Upper lobe of right lung (tissue), 1 donor: ENCODE data around the gene NDUFV2. TPM values are rescaled to one million over a fixed set of nuclear protein-coding genes. Genes with fewer than 3 reads are reported as not detected.
"Not testable (repeated sequence)": the region's sequence is repeated elsewhere in the genome, so short reads cannot be mapped to it uniquely, and the experiment has no call there.

Source experiments
- ATAC-seq: fragments of 200-7000 bp; cut with Tn5 transposase; one replicate; pipeline ENCODE4 v1.9.1; 2020; ENCODE audit warnings: mild to moderate bottlenecking, moderate library complexity
- DNase-seq: peaks from one replicate; pipeline ENCODE4 v3.0.0-alpha.2; 2020
- H3K27ac ChIP-seq: fragments of 200-600 bp; one replicate; pipeline ENCODE4 v1.8.0; 2022
- H3K27me3 ChIP-seq: fragments of 200-600 bp; one replicate; pipeline ENCODE4 v1.8.0; 2022; ENCODE audit warnings: mild to moderate bottlenecking
- H3K36me3 ChIP-seq: fragments of 200-600 bp; one replicate; pipeline ENCODE4 v1.8.0; 2022
- H3K4me1 ChIP-seq: fragments of 200-600 bp; one replicate; pipeline ENCODE4 v1.8.0; 2022
- H3K4me3 ChIP-seq: fragments of 200-600 bp; one replicate; pipeline ENCODE4 v1.8.0; 2022; ENCODE audit warnings: mild to moderate bottlenecking
- H3K9me3 ChIP-seq: fragments of 200-600 bp; one replicate; pipeline ENCODE4 v1.8.0; 2022
- CTCF ChIP-seq: fragments of 200-600 bp; IDR thresholded peaks from one replicate; pipeline ENCODE4 v1.8.0; 2022; ENCODE audit warnings: antibody characterized with exemption
- intact Hi-C: fragments of 100-400 bp; cut with DNase I; formaldehyde crosslinking; loops from one replicate; pipeline ENCODE4 v1.11.0; 2022
- total RNA-seq: library from RNA; stranded (reverse); fragmentation: NEBNext Ultra II Directional; extraction: Animal tissue kit (Norgen Biotek cat#: 25700); gene quantifications from one replicate; pipeline ENCODE4 v1.2.1, GENCODE V29; 2021
- donor health status: DM: no; HTN: yes; CAD: no; lungs with severe emphysema.

The NDUFV2 gene
- total RNA-seq, 1 donor from 2014 or later: 106 TPM

- Histone ChIP-seq H3K27me3 (no peaks in the 10 kb centered on the region), H3K27ac (no peak overlapping the region), H3K4me3 (no peak overlapping the region), H3K36me3 (no peaks in the 10 kb centered on the region), H3K9me3 (no peaks in the 10 kb centered on the region), H3K4me1 (peaks cover 4% of the 10 kb centered on the region)
- intact Hi-C loops: no loop called here
- no peak for DNase-seq
- TF ChIP-seq CTCF: no peak
- no peak for ATAC-seq
Observed at GRCh38 chr18:9090578-9090977, 11.9 kb upstream of the NDUFV2 start.

GRCh38 chr18:9091066-9091476 lies 11.4 kb upstream of the NDUFV2 start:
- Histone ChIP-seq H3K9me3 (no peaks in the 10 kb centered on the region), H3K27ac (no peak overlapping the region), H3K4me1 (peaks cover 4% of the 10 kb centered on the region), H3K4me3 (no peak overlapping the region), H3K27me3 (no peaks in the 10 kb centered on the region), H3K36me3 (no peaks in the 10 kb centered on the region)
- no peak for TF ChIP-seq CTCF
- ATAC-seq: no peak
- intact Hi-C loops: no loop called here
- no peak for DNase-seq

- H3K9me3 ChIP-seq: no peaks in the 10 kb centered on the region
- H3K4me1 ChIP-seq: peaks cover 4% of the 10 kb centered on the region
- H3K27ac ChIP-seq: peak overlapping the region; percentile 32
- TF ChIP-seq CTCF: no peak
- no peak overlapping the region for H3K4me3 ChIP-seq
- no peaks in the 10 kb centered on the region for H3K36me3 ChIP-seq
- intact Hi-C loops: no loop called here
- ATAC-seq (peak; percentile 81), DNase-seq (no peak)
- H3K27me3 ChIP-seq: no peaks in the 10 kb centered on the region
Observed at GRCh38 chr18:9092665-9093064, 9.8 kb upstream of the NDUFV2 start.

- H3K4me1 ChIP-seq, H3K27me3 ChIP-seq, DNase-seq, intact Hi-C loops, H3K9me3 ChIP-seq, H3K36me3 ChIP-seq, H3K4me3 ChIP-seq, H3K27ac ChIP-seq, ATAC-seq: not testable (repeated sequence)
Observed at GRCh38 chr18:9093109-9093508, 9.4 kb upstream of the NDUFV2 start.

- H3K4me3 ChIP-seq: no peak overlapping the region
- no peak for TF ChIP-seq CTCF
- intact Hi-C loops: no loop called here
- no peak overlapping the region for H3K27ac ChIP-seq
- ATAC-seq: no peak
- H3K4me1 ChIP-seq: peaks cover 4% of the 10 kb centered on the region
- no peaks in the 10 kb centered on the region for H3K27me3 ChIP-seq
- H3K36me3 ChIP-seq: no peaks in the 10 kb centered on the region
- H3K9me3 ChIP-seq: no peaks in the 10 kb centered on the region
- DNase-seq: no peak
Observed at GRCh38 chr18:9094307-9095226, 7.9 kb upstream of the NDUFV2 start.

- intact Hi-C loops: no loop called here
- TF ChIP-seq CTCF: no peak
- Histone ChIP-seq H3K9me3 (no peaks in the 10 kb centered on the region), H3K4me1 (peaks cover 4% of the 10 kb centered on the region), H3K36me3 (no peaks in the 10 kb centered on the region), H3K4me3 (no peak overlapping the region), H3K27ac (no peak overlapping the region), H3K27me3 (no peaks in the 10 kb centered on the region)
- DNase-seq (no peak), ATAC-seq (peak; percentile 77)
Observed at GRCh38 chr18:9095297-9096006, 7.0 kb upstream of the NDUFV2 start.
